ENCODE results near the gene GOLGA2.
"Not testable (repeated sequence)": the region's sequence is repeated elsewhere in the genome, so short reads cannot be mapped to it uniquely, and the experiment has no call there.

The GOLGA2 gene

GRCh38 chr9:128233817-128234406 lies 41.9 kb downstream of the GOLGA2 start:
- no peak for TF ChIP-seq CTCF (IDR thresholded peaks at IDR 0.05; ENCODE audit: low read depth, low read length, missing control alignments)
- DNase-seq (ENCODE audit: low read depth) = no peak
- no peak overlapping the region for H3K4me3 ChIP-seq (ENCODE audit: low read depth, low read length)

- DNase-seq (ENCODE audit: low read depth) = no peak
- H3K4me3 ChIP-seq (ENCODE audit: low read depth, low read length) = no peak overlapping the region
- no peak for TF ChIP-seq CTCF (IDR thresholded peaks at IDR 0.05; ENCODE audit: low read depth, low read length, missing control alignments)
These were observed 43.0 kb downstream of the GOLGA2 start for GRCh38 chr9:128232528-128233428.

GRCh38 chr9:128231638-128232527 lies 43.9 kb downstream of the GOLGA2 start:
- TF ChIP-seq CTCF (IDR thresholded peaks at IDR 0.05; ENCODE audit: low read depth, low read length, missing control alignments) = no peak
- DNase-seq (ENCODE audit: low read depth) = no peak
- H3K4me3 ChIP-seq (ENCODE audit: low read depth, low read length) = no peak overlapping the region

GRCh38 chr9:128230897-128231296 lies 44.9 kb downstream of the GOLGA2 start:
- not testable (repeated sequence) for H3K4me3 ChIP-seq (ENCODE audit: low read depth, low read length); DNase-seq (ENCODE audit: low read depth)

- DNase-seq (ENCODE audit: low read depth) = no peak
- TF ChIP-seq CTCF (IDR thresholded peaks at IDR 0.05; ENCODE audit: low read depth, low read length, missing control alignments) = no peak
- no peak overlapping the region for H3K4me3 ChIP-seq (ENCODE audit: low read depth, low read length)
These were observed 49.4 kb downstream of the GOLGA2 start for GRCh38 chr9:128226412-128226801.

- no peak overlapping the region for H3K4me3 ChIP-seq (ENCODE audit: low read depth, low read length)
- no peak for DNase-seq (ENCODE audit: low read depth)
- TF ChIP-seq CTCF (IDR thresholded peaks at IDR 0.05; ENCODE audit: low read depth, low read length, missing control alignments) = no peak
These were observed 49.9 kb downstream of the GOLGA2 start for GRCh38 chr9:128225770-128226411.
